Effector memory CD8-positive, alpha-beta T cell (primary cell): ENCODE measurements around the gene CYB5D1.

Experiments
- ATAC-seq: fragments of 150-1000 bp; cut with Tn5 transposase; replicated peaks from 2 replicates; pipeline ENCODE4 v1.10.0; 2021; ENCODE audit warnings: mild to moderate bottlenecking, moderate library complexity
- DNase-seq, 3 experiments: peaks; one replicate each; pipeline ENCODE4 v3.0.0; 2021
- H3K27ac Mint-ChIP-seq, 2 donors: one replicate each; pipeline ENCODE4 v1.8.0; 2022; ENCODE audit warnings: mild to moderate bottlenecking in 2 of 2, mixed read lengths in 2 of 2, moderate library complexity in 2 of 2
- H3K27me3 Mint-ChIP-seq, 2 donors: one replicate each; pipeline ENCODE4 v1.8.0; 2022; ENCODE audit warnings: mixed read lengths in 2 of 2
- H3K36me3 Mint-ChIP-seq: one replicate; pipeline ENCODE4 v1.8.0; 2022; ENCODE audit warnings: mild to moderate bottlenecking, moderate library complexity, mixed read lengths; ENCODE audit not compliant: insufficient read depth
- H3K4me1 Mint-ChIP-seq, 2 donors: one replicate each; pipeline ENCODE4 v1.8.0; 2022; ENCODE audit warnings: low read depth in 2 of 2, mixed read lengths in 2 of 2
- H3K4me3 Mint-ChIP-seq, 2 donors: one replicate each; pipeline ENCODE4 v1.8.0; 2022; ENCODE audit warnings: mild to moderate bottlenecking in 2 of 2, mixed read lengths in 2 of 2, moderate library complexity in 2 of 2
- H3K9me3 Mint-ChIP-seq, 2 donors: one replicate each; pipeline ENCODE4 v1.8.0; 2022; ENCODE audit warnings: mixed read lengths in 2 of 2

Gene CYB5D1

DNA sequence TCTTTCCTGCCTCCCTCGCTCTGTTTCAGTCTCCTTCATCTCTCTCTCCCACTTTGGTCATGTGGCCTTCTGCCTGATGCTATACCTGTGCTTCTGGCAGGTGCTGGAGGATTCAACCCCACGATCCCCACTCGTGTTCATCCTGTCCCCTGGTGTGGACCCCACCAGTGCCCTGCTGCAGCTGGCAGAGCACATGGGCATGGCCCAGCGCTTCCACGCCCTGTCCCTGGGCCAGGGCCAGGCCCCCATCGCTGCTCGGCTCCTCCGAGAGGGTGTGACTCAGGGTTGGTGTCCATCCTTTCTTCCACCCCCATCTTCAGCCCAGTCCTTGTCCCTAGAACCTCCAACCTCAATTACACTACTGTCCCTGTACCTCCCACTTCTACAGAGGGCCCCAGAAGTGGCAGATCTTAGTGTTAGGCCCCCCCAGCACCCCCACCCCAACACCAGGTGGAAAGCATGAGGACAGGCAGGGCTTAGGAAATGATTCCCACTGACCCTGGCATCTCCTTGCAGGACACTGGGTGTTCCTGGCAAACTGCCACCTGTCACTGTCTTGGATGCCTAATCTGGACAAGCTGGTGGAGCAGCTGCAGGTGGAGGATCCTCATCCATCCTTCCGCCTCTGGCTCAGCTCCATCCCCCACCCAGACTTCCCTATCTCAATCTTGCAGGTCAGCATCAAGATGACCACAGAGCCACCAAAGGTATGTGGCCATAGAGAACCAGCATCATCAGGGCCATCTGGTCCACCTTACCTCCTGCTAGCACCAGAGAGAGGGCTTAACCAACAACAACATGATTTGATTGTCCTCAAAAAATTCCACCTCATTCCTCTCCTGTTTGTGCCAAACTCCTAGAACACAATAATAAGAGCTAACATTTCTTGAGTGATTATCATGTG lies 33.5 kb upstream of the CYB5D1 start:
- Mint-ChIP-seq H3K4me1 (no peaks in the 10 kb centered on the region), H3K9me3 (no peaks in the 10 kb centered on the region), H3K4me3 (no peak overlapping the region), H3K27me3 (peaks cover 16 to 34% of the 10 kb centered on the region in 2 donors), H3K36me3 (peaks cover 3% of the 10 kb centered on the region), H3K27ac (no peak overlapping the region)
- ATAC-seq (no peak), DNase-seq (no peak)

DNA sequence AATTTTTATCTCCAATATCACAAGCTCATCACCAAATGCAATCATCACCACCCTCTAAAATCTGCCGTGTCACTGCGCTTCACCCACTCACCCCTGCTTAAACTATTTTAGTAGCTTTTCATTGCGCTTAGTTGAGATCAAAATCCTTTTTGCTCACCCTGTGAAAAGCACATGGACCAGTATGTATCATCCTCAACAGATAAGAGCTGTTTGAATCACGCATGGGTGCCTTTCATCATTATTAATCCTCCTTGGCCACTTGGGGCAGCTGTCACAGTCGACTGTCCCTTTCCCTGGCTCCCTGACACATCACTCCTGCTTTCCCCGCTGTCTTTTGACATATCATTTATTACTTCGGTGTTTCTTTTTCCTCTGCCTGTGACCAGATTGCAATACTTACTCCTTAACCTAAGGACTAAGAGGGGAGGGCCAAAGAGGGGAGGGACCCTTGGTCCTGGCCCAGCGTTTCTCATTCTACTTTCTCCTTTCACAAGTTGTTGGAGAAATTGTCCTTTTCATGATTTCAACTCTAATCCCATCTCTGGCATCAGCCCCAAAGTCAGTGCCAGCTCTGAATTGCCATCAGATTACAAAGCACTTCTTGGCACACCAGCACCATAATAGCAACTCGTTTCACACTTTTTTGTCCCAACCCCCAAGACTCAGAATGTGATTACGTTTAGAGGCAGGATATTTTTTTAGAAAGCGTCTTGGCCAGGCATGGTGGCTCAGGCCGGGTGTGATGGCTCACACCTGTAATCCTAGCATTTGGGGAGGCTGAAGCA lies 32.4 kb upstream of the CYB5D1 start:
- H3K27me3 Mint-ChIP-seq, result peaks cover 20 to 42% of the 10 kb centered on the region in 2 donors
- no peaks in the 10 kb centered on the region for H3K9me3 Mint-ChIP-seq
- DNase-seq (no peak), ATAC-seq (no peak)
- H3K27ac Mint-ChIP-seq, result no peak overlapping the region
- peaks cover 3% of the 10 kb centered on the region for H3K36me3 Mint-ChIP-seq
- no peak overlapping the region for H3K4me3 Mint-ChIP-seq
- H3K4me1 Mint-ChIP-seq, result no peaks in the 10 kb centered on the region

DNA sequence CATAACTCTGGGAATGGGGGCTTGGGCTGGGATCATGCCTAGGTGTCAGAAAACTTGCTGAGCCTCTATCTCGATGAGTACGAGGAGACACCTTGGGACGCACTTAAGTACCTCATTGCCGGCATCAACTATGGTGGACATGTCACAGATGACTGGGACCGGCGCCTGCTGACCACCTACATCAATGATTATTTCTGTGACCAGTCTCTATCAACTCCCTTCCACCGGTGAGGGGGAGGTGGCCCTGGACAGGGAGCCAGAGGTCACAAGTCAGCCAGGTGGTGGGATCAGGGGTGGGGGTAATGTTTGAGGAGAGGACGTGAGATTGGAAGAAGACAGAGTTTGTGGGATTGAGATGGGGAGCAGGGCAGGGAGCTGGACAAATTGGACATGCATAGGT lies 27.2 kb upstream of the CYB5D1 start:
- DNase-seq (no peak), ATAC-seq (no peak)
- no peak overlapping the region for H3K27ac Mint-ChIP-seq
- H3K27me3 Mint-ChIP-seq, result peaks cover 18 to 56% of the 10 kb centered on the region in 2 donors
- H3K4me1 Mint-ChIP-seq, result peaks cover 14 to 15% of the 10 kb centered on the region in 2 donors
- peaks cover 25% of the 10 kb centered on the region for H3K36me3 Mint-ChIP-seq
- H3K9me3 Mint-ChIP-seq, result no peaks in the 10 kb centered on the region
- H3K4me3 Mint-ChIP-seq, result no peak overlapping the region

DNA sequence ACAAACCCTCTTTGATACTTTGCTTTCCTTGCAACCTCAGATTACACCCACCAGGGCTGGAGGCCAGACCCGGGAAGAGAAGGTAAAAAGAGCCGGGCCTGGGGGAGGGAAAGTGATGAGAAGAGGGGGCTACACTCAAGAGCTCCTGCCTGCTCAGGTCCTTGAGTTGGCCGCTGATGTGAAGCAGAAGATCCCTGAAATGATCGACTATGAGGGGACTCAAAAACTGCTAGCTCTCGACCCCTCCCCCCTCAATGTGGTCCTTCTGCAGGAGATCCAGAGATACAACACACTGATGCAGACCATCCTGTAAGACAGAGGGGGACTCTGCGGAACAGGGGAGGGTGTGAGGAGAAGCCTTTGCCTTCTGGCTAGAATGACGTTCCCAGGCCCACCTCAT lies 26.6 kb upstream of the CYB5D1 start:
- no peak for ATAC-seq
- peaks cover 31% of the 10 kb centered on the region for H3K36me3 Mint-ChIP-seq
- H3K4me1 Mint-ChIP-seq, result peaks cover 18 to 19% of the 10 kb centered on the region in 2 donors
- H3K27ac Mint-ChIP-seq, result no peak overlapping the region
- peaks cover 18 to 56% of the 10 kb centered on the region in 2 donors for H3K27me3 Mint-ChIP-seq
- H3K4me3 Mint-ChIP-seq, result no peak overlapping the region
- no peaks in the 10 kb centered on the region for H3K9me3 Mint-ChIP-seq
- DNase-seq, result no peak

DNA sequence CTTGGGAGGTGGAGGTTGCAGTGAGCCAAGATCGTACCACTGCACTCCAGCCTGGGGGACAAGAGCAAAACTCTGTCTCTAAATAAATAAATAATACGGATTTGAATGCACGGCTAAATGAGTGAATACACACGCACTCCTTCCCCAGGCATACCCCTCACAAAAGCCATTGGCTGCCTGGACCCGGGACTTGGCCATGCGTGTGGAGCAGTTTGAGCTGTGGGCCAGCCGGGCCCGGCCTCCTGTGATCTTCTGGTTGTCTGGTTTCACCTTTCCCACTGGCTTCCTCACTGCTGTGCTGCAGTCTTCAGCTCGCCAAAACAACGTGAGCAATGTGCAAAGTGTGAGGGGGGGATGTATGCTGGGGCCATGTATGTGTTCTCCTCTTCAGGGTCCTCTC lies 25.4 kb upstream of the CYB5D1 start:
- ATAC-seq, result no peak
- Mint-ChIP-seq H3K4me3 (no peak overlapping the region), H3K27me3 (peaks cover 12 to 47% of the 10 kb centered on the region in 2 donors), H3K27ac (no peak overlapping the region), H3K36me3 (peaks cover 40% of the 10 kb centered on the region), H3K9me3 (no peaks in the 10 kb centered on the region), H3K4me1 (peaks cover 30 to 31% of the 10 kb centered on the region in 2 donors)
- DNase-seq, result no peak

DNA sequence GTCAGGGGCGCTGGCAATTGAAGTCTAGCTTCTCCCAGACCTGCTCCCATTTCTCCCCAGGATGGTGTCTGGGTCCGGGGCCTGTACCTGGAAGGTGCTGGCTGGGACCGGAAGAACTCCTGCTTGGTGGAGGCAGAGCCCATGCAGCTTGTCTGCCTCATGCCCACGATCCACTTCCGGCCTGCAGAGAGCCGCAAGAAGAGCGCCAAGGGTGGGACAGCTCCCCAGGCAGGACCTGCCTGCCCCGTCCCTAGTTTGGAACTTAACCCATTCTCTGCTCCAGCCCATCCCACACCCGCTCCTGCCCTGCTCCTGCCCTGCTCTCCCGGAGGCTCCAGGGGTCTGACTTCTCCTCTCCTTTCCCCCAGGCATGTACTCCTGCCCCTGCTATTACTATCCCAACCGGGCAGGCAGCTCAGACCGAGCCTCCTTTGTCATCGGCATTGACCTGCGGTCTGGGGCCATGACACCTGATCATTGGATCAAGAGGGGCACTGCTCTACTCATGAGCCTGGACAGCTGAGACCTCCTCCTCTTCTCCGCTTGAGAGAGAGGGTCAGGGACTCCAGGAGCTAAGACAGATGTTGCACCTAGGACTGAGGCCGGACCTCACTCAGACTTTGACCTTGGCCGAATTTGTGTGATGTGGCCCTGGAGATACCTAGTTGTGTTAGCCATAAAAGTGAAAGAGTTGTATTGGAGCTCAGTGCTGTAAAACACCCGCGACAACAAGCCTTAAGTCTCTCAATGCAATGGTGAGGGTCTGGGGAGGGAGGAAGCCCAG lies 24.6 kb upstream of the CYB5D1 start:
- H3K4me3 Mint-ChIP-seq, result peak overlapping the region; percentile 89 to 93
- peaks cover 12 to 45% of the 10 kb centered on the region in 2 donors for H3K27me3 Mint-ChIP-seq
- H3K27ac Mint-ChIP-seq, result peak overlapping the region; percentile 99
- DNase-seq (no peak), ATAC-seq (no peak)
- H3K9me3 Mint-ChIP-seq, result no peaks in the 10 kb centered on the region
- H3K4me1 Mint-ChIP-seq, result peaks cover 34 to 35% of the 10 kb centered on the region in 2 donors
- peaks cover 40% of the 10 kb centered on the region for H3K36me3 Mint-ChIP-seq

DNA sequence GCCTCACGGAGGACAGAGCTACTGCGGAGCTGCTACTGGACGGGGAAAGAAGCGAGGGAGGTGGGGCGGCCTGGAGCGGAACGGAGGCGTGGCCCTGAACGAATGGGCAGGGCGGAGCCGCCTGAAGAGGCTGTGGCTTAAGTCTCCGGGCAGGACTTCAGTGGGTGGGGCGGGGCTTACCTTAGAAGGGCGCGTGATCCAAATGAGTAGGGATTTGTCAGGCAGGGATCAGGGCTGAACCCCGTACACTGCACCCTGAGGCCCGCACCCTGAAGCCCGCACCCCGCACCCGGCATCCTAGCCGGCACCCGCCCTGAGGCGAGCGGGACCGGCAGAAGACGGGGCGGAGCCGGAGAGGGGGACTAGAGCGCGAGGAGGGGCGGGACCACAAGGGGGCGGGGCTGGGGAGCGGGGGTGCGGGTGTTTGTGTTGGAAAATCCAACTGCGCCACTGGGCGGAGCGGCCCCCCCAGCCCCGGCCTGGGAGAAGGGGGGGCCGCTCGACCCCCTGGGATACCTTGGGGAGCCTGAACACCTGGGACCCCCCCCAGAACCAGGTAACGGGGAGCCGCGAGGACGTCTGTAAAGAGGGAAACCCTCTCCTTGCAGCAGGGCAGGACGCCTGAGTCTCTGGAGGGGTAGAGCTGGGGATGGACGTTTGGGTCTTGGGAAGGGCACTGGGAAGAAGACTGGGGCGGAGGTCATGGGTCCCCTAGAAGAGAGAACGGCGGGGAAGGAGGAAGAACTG lies 23.8 kb upstream of the CYB5D1 start, which contains the start of gene KDM6B:
Gene KDM6B (plus strand): TSS at position 423 of the 747 bp plus-strand sequence. CDS start 11,338 bp downstream, outside the sequence.
- Mint-ChIP-seq H3K4me3 (peak within 1 kb of the TSS; percentile 89 to 93), H3K36me3 (peaks cover 44% of the 10 kb centered on the region)
- DNase-seq, result peak; percentile 80 to 89 (median 84)

DNA sequence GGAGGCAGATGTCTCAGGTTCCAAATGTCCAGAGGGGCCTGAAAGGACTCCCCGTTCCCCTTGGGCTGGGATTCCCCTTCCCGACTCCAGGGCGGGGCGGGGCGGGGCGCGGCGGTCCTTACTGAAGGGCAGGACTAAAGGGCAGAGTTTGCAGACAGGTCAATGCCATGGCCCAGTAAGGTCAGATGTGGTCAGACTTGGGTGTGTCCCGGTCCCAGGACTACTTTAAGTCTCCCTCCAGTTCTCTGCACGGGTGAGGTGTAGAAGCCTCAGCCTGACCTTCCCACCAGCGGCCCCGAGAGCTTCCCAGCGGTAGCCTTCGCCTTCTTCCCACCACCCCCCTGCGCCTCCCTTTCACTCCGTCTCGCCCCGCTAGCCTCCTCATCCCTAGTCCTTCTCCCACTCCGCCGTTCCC lies 23.3 kb upstream of the CYB5D1 start:
- peaks cover 7 to 37% of the 10 kb centered on the region in 2 donors for H3K27me3 Mint-ChIP-seq
- peaks cover 48% of the 10 kb centered on the region for H3K36me3 Mint-ChIP-seq
- H3K9me3 Mint-ChIP-seq, result no peaks in the 10 kb centered on the region
- H3K27ac Mint-ChIP-seq, result peak overlapping the region; percentile 99
- peak overlapping the region; percentile 89 to 93 for H3K4me3 Mint-ChIP-seq
- ATAC-seq (peak; percentile 9), DNase-seq (no peak)
- peaks cover 45% of the 10 kb centered on the region in 2 donors for H3K4me1 Mint-ChIP-seq

More for the DNA sequence above, 23.8 kb upstream of the CYB5D1 start, which contains the start of gene KDM6B:
- ATAC-seq, result peak; percentile 45
- Mint-ChIP-seq H3K27me3 (peaks cover 12 to 43% of the 10 kb centered on the region in 2 donors), H3K9me3 (no peaks in the 10 kb centered on the region), H3K4me1 (peaks cover 41% of the 10 kb centered on the region in 2 donors), H3K27ac (peak within 1 kb of the TSS; percentile 99)

DNA sequence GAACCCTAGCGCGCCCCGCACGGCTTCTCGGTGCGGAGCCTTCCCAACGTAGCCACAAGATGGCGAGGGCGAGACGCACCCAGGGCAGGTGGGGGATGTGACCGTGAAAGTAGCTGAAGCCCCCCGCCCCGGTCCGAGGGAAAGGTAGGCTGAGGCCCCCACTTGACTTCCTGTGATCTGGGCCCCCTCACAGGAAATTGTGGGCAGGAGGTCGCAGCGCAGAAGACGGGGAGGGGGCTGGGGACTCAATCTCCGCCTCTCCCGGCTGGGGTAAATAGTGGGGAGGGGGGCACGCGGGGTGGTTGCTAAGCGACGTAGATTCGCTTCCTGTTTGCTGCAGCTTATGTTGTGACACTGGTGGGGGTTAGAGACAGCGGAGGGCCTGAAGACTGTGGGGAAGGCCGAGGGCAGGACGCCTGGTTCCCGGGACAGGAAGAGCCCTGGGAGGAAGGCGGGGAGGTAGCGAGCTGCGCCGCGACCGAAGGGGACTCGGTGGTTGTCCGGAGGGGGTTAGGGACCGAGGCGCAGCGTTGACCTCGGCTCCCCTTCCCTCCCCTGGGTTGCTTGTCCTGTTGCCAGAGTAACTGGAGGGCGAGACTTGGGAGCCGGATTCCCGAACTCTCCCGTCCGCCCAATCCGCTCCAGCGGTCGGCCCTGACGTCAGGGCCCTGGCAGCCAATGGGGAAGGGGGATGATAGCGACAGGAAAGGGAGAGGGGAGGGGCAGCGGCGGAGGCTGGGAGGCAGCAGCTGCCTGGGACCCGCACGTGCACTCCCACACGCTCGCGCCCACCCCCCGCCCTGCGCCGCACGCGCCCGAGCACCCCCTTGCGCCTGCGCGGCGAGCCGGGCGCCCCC lies 22.6 kb upstream of the CYB5D1 start:
- ATAC-seq (peak; percentile 60), DNase-seq (peak; percentile 81 to 86 (median 86))
- Mint-ChIP-seq H3K36me3 (peaks cover 52% of the 10 kb centered on the region), H3K4me1 (peaks cover 48 to 49% of the 10 kb centered on the region in 2 donors), H3K9me3 (no peaks in the 10 kb centered on the region), H3K4me3 (peak overlapping the region; percentile 89 to 93), H3K27ac (peak overlapping the region; percentile 99), H3K27me3 (peaks cover 6 to 34% of the 10 kb centered on the region in 2 donors)

DNA sequence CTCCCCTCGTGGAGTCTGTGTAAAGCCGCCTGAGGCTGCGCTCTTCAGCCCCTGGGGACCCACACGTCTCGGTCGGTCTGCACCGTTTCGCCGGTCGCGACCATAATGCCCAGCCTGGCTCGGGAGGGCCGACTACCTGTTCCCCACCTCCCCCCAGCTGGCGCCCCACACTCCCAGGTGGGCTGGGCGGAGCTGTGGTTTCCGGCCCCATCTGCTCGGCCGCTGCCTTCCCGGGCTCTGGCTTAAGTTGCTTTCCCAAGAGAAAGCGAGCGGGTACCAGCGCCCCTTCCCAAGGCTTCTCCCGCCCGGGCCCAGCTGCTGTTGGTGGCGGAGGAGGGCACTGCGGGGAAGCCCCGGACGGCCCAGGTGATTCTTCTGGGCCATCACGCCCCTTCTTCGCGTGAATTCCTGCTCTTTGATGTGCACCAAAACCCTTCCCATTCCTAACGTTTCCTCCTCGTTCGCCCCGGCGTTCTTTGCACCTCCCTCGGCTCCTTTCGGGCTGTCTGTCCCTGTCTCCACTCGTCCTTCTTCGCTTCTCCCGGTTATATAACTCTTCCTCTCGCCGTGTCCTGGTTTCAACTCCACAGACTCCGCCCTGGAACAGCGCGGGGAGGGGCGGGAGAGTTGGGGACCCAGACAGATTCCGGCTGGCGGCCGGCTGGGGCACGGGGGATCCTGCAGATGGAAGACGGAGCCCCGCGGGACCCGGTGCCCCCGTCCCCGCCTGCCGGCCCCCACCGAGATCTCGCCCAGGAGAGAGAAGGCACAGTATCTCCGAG lies 21.8 kb upstream of the CYB5D1 start:
- DNase-seq (peak in 1 of 3 experiments; percentile 48), ATAC-seq (peak; percentile 17)
- Mint-ChIP-seq H3K27ac (peak overlapping the region; percentile 99), H3K36me3 (peaks cover 58% of the 10 kb centered on the region), H3K9me3 (no peaks in the 10 kb centered on the region), H3K27me3 (peaks cover 6 to 26% of the 10 kb centered on the region in 2 donors), H3K4me1 (peaks cover 54 to 56% of the 10 kb centered on the region in 2 donors), H3K4me3 (peak overlapping the region; percentile 89 to 93)
